HG03432 (cell line): Measurements from ENCODE around the gene ERGIC3.

Source experiments
- ATAC-seq: cut with Tn5 transposase; IDR thresholded peaks from one replicate; pipeline ENCODE4 v1.9.1; 2021; ENCODE audit warnings: mild to moderate bottlenecking, moderate library complexity; ENCODE audit not compliant: unreplicated experiment

ERGIC3 gene

GRCh38 chr20:35560105-35560511 is 18.2 kb downstream of the ERGIC3 start:
- no peak for ATAC-seq

- no peak for ATAC-seq
These were observed 18.7 kb downstream of the ERGIC3 start for GRCh38 chr20:35560541-35560940.

- ATAC-seq: no peak
These were observed 19.4 kb downstream of the ERGIC3 start for GRCh38 chr20:35561268-35561667.

DNA sequence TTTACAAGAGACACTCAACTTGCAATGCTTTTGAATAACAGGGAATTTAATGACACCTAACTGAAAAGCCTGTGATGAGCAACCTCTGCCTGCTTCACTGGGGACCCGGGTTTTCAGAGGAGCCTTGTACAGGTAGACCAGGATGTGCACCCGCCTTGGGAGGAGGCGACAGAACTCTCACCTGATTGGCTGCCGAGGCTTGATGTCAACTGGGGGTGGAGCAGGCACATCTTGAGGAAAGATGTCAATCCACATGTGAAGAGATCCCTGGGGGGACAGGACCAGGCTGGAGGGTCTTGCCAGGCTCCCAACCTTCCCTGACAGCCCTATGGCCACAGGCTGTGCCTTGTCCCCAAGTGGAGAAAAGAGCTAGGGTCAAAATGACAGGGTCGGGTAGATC is 19.8 kb downstream of the ERGIC3 start:
- ATAC-seq: no peak

GRCh38 chr20:35562541-35563110 is 20.7 kb downstream of the ERGIC3 start:
- ATAC-seq: no peak

DNA sequence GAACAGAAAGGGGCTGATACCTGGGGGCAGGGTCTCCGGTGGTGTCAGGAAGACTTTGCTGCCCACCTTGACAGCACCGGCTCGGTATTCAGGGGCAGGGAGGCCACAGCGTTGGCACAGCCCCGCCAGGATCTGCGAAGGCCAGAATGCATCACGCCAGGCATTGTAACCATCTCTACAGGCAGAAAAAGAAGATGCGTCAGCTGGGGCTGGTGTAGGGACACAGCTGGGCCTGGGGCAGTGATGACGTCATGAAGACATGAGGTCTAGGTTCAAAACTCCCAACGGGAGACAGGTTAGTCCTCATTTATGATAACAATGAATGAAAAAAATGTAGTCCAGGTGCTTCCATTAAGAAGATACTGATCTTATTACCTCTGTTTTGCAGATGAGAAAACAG is 22.0 kb downstream of the ERGIC3 start:
- ATAC-seq: no peak

DNA sequence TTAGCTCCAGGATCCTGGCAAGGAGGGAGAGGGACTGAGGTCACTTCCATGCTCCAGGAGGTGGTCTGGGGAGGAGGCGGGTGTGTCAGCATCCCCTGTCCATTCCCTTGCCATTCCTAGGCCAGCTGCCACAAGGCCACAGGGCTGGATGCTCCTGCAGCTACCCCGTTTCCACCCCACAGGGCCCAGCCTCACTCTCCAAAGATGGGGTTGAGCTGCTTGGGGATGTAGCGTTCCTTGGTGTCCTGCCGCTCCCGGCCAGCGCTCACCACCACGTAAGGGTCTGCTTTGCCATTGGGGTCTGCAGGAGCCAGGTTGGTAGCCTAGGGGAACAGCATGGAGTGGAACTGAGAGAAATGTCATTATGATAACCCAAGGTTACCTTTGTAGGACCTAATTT is 23.0 kb downstream of the ERGIC3 start:
- ATAC-seq: no peak

- no peak for ATAC-seq
These were observed 26.8 kb downstream of the ERGIC3 start for GRCh38 chr20:35568645-35569044.

- no peak for ATAC-seq
These were observed 29.7 kb downstream of the ERGIC3 start for GRCh38 chr20:35571555-35571954.

- ATAC-seq: no peak
These were observed 31.0 kb downstream of the ERGIC3 start for GRCh38 chr20:35572838-35573237.

GRCh38 chr20:35575958-35576357 is 34.1 kb downstream of the ERGIC3 start:
- no peak for ATAC-seq

DNA sequence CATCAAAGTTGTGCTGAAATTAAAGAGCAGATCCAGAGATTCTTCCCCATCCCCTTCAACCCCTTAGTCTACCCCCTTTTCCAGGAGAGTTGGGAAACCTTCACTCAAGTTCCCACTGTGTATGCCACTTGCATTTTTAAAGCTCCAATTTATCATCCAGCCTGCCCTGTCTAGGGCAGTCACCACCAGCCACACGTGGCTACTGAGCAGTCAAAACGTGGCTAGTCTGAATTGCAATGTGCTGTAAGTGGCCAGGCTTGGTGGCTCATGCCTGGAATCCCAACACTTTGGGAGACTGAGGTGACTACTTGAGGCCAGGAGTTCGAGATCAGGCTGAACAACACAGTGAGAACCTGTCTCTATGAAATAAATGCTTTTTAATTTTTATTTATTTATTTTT is 34.9 kb downstream of the ERGIC3 start:
- no peak for ATAC-seq

GRCh38 chr20:35578469-35578868 is 36.6 kb downstream of the ERGIC3 start:
- ATAC-seq: no peak

GRCh38 chr20:35579196-35579595 is 37.3 kb downstream of the ERGIC3 start:
- ATAC-seq: no peak

GRCh38 chr20:35582131-35582530 is 40.3 kb downstream of the ERGIC3 start:
- no peak for ATAC-seq

- ATAC-seq: no peak
These were observed 41.0 kb downstream of the ERGIC3 start for GRCh38 chr20:35582741-35583404.

- ATAC-seq: no peak
These were observed 42.0 kb downstream of the ERGIC3 start for GRCh38 chr20:35583636-35584560.

DNA sequence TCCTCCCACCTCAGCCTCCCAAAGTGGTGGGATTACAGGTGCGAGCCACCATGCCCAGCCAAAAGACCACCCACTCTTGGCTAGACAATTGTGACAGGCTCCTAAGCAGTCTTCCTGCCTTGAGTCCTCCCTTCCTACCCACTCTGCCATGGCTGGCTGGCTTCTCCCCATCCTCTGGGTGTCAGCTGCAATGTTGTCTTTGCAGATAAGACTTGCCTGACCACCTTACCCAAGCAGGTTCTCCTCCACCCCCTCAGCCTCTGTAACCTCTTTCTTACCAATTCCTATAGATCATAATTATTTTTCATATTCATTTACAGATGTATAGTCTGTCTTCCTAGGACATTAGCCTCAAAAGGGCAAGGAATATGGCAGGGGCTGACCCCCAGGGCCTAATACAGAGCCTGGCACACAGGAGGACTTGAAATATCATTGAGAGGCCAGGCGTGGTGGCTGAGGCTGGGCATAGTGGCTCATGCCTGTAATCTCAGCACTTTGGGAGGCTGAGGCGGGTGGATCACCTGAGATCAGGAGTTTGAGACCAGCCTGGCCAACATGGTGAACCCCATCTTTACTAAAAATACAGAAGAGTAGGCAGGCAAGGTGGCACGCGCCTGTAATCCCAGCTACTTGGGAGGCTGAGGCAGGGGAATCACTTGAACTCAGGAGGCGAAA is 45.0 kb downstream of the ERGIC3 start:
- ATAC-seq: no peak

GRCh38 chr20:35587436-35587835 is 45.6 kb downstream of the ERGIC3 start:
- ATAC-seq: no peak

DNA sequence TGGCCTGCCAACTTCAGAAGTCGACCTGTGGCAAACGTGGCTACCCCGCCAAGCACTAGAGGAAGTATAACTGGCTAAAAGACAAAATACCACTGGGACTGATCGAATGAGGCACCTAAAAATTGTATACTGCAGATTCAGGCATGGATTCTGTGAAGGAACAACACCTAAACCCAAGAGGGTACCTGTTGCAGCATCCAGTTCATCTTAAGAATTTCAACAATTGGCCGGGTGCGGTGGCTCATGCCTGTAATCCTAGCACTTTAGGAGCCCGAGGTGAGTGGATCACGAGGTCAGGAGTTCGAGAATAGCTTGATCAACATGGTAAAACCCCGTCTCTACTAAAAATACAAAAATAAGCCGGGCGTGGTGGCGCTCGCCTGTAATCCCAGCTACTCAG is 46.5 kb downstream of the ERGIC3 start:
- no peak for ATAC-seq

DNA sequence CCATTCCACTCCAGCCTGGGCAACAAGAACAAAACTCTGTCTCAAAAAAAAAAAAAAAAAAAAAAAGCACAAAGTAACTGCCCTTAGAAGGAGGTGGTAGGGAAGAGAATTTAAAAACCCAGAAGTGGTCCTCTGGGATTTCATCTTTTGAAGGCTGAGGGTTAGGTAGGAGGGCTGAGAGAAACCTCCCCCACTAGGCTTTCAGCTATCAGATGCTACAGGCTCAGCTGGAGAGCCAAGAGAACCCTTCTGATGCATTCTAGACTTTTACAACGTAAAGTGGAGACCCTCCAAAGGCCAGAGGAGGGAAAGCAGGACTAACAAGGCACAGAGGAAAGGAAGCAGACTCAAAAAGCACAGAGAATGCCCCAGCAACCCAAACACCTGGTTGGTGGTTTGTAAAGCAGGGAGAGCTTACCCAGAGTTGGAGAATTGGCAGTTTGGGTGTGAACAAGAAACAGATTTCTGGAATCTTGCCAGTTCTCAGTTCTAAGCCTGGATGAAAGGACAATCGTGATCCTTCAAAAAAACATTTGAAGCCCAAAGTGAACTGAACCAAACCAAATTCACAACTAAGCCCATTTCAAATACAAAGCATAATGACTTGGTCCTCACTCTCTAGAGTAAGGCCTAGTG is 50.6 kb downstream of the ERGIC3 start:
- ATAC-seq: no peak
